C4-2B (cell line): ENCODE measurements around the gene RAB24.

ENCODE experiments used
- H3K27ac ChIP-seq: fragments of 450-650 bp; 2 replicates; pipeline ENCODE4 v1.5.1; 2017
- ZFX ChIP-seq: fragments of 450-650 bp; IDR thresholded peaks from 2 replicates; pipeline ENCODE4 v1.6.1; 2017
- TF ChIP-seq, protein P1 (sequence below): fragments of 450-650 bp; conservative IDR thresholded peaks from 2 replicates; pipeline ENCODE4 v1.5.1; 2017; ENCODE audit warnings: mild to moderate bottlenecking

Gene RAB24

GRCh38 chr5:177312649-177313181 lies 9.2 kb upstream of the RAB24 start:
- no peak for TF ChIP-seq ZFX
- TF ChIP-seq, protein P1, sequence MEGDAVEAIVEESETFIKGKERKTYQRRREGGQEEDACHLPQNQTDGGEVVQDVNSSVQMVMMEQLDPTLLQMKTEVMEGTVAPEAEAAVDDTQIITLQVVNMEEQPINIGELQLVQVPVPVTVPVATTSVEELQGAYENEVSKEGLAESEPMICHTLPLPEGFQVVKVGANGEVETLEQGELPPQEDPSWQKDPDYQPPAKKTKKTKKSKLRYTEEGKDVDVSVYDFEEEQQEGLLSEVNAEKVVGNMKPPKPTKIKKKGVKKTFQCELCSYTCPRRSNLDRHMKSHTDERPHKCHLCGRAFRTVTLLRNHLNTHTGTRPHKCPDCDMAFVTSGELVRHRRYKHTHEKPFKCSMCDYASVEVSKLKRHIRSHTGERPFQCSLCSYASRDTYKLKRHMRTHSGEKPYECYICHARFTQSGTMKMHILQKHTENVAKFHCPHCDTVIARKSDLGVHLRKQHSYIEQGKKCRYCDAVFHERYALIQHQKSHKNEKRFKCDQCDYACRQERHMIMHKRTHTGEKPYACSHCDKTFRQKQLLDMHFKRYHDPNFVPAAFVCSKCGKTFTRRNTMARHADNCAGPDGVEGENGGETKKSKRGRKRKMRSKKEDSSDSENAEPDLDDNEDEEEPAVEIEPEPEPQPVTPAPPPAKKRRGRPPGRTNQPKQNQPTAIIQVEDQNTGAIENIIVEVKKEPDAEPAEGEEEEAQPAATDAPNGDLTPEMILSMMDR = no peak; the same call in 1 of the 2 replicates
- peak overlapping the region; percentile 87 for H3K27ac ChIP-seq

- TF ChIP-seq ZFX = peak; percentile 60; the same call in 1 of the 2 replicates
- TF ChIP-seq, protein P1 = no peak
- H3K27ac ChIP-seq = peak within 1 kb of the TSS; percentile 87
These were observed 8.5 kb upstream of the RAB24 start, which contains the start of gene MXD3 for GRCh38 chr5:177311723-177312648. MXD3 (minus strand) TSS chr5:177311898; CDS start chr5:177311830, 68 bp downstream.

DNA sequence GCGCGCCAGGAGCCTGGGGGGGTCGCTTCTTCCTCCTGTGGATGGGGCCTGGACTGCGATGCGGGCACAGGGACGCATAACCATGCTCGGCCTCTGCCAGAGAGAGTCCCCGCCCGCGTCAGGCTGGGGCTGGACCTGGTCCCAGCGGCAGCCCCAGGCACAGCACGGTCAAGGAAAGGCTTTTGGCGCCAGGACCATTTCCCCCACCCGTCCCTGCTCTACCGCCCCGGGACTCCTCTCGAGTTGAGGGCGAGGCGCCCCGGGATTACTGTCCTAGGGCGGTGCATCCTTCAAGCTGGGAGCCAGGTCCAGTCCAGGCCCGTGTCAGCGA lies 7.8 kb upstream of the RAB24 start:
- TF ChIP-seq, protein P1 = no peak
- TF ChIP-seq ZFX = no peak; the same call in 1 of the 2 replicates
- peak overlapping the region; percentile 87 for H3K27ac ChIP-seq

DNA sequence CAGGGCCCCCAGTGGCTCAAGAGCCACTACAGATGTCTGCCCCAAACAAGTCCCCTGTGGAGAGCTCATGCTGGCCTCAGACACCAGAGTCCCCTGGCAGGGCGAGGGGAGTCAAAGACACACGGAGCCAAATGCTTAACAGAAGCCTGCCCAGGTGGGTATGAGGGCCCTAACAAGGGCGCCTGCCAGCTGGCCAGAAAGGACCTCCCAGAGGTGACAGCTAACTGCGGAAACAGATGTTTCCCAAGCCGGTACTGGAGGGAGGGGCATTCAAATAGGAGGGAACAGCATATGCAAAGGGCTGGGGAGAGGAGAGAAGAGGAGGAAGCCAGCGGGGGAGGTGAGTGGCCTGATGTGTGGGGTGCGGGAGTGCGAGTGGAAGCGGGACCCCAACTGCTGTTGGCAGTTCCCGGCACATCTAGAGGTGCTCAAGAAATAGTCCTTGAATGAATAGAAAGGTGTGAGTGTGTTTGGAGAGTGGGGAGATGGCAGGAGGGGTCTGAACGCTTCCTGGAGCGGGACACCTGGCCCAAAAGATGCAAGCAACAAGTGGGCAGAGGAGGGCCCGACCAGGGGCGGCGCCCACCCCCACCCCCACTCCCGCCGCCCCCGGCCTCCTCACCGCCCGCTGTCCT lies 7.4 kb upstream of the RAB24 start:
- H3K27ac ChIP-seq = peak overlapping the region; percentile 87
- TF ChIP-seq, protein P1 = no peak
- TF ChIP-seq ZFX = no peak

DNA sequence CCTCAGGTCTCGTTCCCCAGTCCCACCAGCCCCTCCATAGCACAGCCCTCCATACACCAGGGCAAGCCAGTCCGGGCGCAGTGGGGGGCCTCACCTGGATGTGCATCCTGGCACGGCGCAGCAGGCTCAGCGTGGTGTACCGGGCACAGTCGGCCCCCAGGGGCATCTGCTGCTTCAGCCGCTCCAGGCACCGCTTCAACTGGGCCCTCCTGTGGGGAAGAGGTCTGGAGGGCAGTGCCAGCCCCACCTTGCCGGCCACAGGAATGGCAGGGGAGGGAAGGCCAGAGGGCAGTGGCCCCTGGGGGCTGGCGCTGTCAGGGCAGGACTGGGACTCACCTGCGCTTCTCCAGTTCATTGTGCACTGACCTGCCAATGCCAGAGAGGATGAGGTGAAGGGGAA lies 6.8 kb upstream of the RAB24 start:
- TF ChIP-seq, protein P1 = no peak
- TF ChIP-seq ZFX = no peak
- peak overlapping the region; percentile 87 for H3K27ac ChIP-seq

DNA sequence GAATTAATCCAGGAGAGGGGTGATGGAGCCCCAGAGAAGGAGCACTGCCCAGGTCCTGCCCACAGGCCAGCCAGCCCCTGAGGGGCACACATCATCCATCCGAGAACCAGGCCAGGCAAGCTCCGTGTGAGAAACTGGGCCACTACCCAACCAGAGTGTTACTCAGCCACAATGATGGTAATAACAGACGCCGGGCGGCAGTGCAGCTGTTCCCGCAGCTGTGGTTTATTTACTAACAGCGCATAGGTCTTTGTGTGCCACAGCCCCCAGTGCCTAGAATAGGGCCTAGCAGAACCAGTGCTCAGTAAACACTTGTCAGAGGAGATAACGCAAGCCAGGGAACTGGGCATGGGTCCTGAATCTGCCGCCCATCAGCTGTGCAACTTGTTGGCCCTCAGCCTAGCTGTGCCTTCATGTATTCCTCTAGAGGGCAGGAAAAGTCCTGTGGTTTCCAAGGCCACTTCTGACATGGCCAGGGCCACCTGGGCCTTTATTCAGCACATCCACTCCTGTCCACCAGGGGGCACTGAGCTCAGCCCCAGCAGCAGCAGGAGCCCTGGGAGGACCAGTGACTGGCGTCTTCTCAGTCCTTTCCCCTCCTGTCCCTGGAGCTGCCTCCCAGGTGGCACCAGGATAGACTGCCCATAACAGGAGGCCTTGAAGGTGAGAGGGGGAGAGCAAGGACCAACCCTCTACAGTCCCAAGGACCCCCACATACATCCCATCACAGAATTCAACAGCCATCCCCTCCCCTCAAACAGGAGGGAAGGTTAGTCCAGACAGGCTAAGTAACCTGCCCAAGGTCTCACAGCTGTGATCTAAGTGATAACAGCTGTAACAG lies 6.1 kb upstream of the RAB24 start:
- H3K27ac ChIP-seq = peak overlapping the region; percentile 87
- no peak; the same call in 1 of the 2 replicates for TF ChIP-seq ZFX
- TF ChIP-seq, protein P1 = peak; percentile 100
